Amniotic epithelial cell (primary cell): ENCODE data around the gene MLLT1.
A peak's percentile ranks its signal among the peaks of the same experiment; 100 is the strongest.

Experiments used
- DNase-seq: peaks from one replicate; pipeline ENCODE4 v3.0.0-alpha.2; 2010; ENCODE audit warnings: low read depth

MLLT1 gene

GRCh38 chr19:6221878-6222746 is 57.7 kb downstream of the MLLT1 start:
- DNase-seq, result no peak

DNA sequence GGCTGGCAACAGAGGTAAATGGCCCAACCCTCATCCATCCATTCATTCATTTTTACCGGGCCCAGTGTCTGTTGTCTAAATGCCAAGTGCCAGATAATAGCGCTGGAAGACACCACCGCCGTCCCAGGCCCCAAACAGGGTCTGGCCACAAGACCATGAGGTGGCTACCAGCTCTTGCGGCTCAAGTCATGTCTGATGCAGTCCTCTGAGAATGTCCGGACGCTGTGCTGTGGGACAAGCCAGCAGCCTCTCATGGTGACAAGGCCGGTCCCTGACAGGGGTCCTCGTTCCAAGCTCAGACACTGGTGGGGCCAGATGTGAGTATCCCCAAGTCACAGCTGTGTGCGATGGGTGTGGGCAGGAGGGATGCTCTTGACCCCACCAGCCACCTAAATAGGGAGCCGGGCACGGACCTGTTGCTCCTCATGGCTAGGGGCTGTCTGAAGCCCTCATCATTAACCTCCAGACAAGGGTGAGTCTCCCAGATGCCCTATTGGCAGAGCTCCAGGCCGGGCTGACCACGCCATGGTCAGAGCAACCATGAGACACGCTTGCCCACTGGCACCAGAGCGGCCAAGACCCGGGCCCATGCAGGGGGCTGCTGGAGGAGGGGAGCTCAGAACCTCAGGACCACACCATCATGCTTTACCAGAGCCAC is 58.4 kb downstream of the MLLT1 start:
- no peak for DNase-seq

DNA sequence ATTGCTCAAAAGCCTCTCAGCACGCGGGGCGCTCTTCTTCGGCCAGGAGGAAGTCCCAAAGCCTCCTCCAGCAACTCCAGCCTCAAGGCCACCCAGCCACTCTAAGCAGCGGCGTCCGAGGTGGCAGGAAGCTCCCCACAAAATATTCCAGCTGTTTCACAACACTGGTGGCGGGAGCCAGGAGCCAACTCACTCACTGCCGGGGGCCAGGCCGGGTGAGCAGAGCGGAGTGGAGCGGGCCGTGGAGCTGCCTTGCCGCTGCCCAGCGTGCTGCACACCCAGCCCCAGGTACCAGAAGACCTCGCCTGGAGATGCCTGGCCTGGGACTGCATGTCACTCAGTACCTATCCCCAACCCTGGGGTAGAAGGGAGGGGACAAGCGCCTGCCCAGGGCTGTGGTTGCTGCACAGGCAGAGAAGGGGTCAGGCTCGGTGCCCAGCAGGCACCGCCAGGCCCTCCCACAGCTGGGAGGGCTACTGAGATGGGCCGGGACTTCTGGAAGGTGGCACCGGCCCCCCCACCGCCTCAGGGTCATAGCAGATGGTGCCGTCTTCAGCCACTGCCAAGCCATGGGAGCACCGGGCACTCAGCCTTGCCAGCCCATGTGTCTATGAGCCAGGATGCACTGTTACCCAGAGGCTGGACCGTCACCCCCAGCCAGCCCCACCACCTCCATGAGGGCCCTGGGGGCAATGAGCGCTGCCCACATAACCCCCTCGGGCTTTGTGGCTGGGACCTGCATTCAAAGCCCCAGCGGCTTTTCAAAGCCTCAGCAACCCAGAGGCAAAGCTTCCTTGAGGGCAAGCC is 59.2 kb downstream of the MLLT1 start:
- peak; percentile 70 for DNase-seq

DNA sequence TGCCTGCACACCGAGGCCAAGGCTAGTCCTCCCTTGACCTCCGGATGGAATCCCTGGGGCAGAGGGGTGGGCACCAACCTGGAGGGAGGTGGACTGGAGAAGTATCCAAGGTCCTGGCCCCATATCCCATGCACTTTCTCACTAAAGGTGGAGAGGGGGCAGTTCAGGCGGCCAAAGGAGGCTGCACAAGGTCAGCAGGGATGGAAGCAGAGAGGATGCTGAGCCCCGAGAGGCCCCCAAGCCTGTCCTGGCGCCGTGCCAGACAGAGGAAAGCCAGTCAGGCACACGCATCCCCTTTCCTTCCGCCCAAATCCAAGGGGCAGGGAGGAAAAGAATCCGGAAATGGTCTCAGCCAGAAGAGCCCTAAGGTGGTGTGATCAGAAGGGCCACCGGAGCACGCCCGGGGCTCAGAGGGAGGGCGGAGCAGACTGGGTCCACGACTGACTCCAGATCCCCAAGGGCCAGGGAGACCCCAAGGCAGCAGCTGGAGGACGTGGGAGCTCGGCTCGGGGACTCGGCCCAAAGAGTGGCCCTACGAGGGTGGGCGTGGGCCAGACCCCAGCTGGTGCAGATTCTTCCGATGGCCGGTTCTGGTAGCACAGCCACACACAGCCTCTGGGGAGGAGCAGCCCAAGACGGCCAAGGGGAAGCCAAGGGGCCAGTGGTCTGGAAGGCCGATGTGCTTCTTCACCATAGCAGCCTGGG is 60.0 kb downstream of the MLLT1 start:
- DNase-seq, result no peak

DNA sequence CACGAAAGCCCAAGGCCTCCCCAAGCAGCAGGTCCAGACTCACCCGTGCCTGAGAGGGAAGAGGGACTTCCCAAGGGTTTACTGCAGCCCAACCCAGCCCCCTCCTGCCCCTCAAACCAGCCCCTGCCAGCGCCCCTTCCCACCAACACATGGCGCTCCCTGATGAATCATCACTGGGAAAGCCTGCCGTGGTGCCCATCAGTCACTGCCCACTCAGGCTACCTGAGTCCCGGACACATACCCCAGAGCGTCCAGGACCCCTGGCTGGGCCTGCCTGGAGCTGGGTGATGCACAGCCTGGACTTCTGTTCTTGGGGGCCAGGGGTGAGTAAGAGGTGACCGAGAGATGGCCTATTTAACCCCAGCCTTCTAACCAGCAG is 60.6 kb downstream of the MLLT1 start:
- DNase-seq, result no peak

- peak; percentile 61 for DNase-seq
Observed at GRCh38 chr19:6218491-6219146, 61.2 kb downstream of the MLLT1 start.

DNA sequence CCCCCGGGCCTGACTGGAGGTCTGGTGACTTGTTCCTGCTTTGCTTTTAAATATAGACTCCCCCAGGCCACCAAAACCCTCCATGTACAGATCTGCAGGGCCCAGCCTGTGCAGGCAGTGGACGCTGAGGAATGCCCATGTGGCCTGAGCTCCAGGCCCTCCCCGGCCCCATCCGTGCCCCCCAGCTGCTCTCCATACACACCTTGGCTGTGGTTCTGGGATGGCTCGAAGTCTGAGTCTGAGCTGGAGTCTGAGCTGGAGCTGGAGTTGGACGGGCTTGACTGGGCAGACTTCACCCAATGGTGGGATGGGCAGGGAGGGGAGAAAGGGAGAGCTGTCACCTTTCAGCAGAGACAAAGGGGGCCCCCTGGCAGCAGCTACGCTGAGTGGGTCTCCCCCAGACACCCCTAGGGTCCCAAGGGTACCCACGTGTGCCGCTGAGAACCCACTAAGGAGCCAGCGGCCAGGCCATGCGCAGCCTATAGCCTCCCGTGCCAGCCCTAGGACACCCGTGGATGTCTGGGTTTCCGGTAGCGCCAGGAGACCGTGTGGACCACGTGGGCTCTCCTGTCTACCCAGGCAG is 61.9 kb downstream of the MLLT1 start:
- no peak for DNase-seq

- DNase-seq, result peak; percentile 81
Observed at GRCh38 chr19:6216996-6217751, 62.6 kb downstream of the MLLT1 start.

DNA sequence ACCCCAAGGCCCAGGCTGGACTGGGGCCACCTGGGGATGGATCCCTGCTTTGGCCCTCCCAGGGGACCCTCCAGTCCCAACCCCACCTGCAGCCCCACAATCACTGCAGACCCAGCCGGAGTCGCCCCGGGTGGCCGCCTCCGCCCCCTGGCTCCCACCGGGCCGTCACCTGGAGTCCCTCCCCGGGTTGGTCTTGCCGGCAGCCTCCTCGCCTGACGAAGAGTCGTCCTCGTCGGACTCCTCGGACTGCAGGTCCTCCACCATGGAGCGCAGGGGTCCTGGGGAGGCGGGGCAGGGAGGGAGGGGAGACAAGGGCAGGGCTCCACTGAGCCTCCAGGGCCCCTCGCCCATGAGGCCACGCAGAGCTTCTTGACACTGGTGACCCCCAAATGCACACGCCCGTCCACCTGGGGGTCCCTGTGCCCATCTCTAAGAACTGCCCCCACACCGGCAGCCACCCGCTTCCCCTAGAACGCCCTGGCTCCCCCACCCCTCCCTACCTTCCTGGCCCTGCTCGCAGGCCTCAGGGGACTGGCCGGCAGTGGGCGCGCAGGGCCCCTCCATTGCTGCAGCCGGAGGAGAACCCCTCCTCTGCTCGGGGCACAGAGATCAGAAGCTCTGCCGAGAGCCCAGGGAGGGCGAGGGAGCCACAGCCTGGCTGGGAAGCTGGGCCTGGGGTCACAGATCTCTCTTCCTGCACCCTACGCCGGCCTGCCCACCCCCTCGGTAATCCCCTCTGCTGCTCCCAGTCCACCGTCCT is 63.4 kb downstream of the MLLT1 start:
- DNase-seq, result no peak

DNA sequence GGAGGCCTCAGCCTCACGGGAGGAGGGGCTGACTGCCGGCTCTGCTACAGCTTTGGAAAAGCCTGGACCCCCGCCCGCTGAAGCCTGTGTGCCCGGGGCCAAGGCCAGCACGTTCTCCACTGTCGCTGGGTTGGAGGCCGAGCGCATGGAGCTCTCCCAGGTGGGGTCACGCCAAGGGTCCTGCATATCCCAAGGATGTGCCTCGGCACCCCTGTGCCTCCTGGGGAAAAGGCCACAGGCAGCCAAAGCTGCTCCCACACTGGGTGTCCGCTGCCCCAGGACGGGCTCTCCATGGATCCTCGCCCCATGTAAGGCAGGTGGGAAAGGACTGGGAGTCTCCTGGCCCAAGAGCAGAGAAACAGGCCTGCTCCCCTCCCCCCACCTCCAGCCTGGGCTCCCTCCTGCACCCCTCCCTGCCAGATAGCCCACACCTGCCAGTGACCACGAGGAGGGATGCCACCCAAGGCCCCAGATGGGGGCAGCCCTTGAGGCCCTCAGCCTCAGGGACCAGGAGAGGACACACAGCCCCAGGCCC is 64.0 kb downstream of the MLLT1 start:
- no peak for DNase-seq

DNA sequence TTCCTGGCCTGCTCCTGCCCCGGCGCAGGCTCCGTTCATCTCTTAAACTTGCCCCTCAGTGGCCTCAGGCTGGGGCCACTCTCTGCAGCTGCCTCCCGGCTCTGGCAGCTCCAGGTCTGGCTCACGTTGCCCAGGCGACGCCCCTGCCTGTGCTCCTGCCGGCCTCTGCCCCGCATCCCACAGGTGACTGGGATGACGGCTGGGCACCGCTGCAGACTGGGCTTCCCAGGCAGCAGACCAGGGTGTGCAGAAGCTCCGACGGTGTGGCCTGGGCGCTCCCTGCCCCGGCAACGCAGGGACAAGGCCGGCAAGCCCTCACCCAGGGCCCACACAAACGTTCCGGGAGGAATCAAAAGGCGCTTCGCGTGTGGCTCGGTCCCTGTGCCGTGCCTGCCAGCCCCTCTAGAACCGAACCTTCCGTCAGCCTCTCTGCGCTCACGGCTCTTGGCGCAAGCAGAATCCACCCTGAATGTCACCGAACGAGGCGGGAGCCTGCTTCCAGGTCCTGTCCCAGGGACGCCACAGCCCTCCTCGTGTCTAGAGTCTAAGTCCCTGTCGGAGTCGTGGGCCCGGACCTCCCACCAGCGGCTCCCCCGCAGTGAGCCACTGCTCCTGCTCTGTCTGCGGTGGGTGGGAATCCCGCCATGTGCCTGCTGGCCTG is 64.8 kb downstream of the MLLT1 start:
- DNase-seq, result no peak

- DNase-seq, result no peak
Observed at GRCh38 chr19:6213696-6214641, 65.8 kb downstream of the MLLT1 start.

GRCh38 chr19:6213266-6213595 is 66.5 kb downstream of the MLLT1 start:
- no peak for DNase-seq

DNA sequence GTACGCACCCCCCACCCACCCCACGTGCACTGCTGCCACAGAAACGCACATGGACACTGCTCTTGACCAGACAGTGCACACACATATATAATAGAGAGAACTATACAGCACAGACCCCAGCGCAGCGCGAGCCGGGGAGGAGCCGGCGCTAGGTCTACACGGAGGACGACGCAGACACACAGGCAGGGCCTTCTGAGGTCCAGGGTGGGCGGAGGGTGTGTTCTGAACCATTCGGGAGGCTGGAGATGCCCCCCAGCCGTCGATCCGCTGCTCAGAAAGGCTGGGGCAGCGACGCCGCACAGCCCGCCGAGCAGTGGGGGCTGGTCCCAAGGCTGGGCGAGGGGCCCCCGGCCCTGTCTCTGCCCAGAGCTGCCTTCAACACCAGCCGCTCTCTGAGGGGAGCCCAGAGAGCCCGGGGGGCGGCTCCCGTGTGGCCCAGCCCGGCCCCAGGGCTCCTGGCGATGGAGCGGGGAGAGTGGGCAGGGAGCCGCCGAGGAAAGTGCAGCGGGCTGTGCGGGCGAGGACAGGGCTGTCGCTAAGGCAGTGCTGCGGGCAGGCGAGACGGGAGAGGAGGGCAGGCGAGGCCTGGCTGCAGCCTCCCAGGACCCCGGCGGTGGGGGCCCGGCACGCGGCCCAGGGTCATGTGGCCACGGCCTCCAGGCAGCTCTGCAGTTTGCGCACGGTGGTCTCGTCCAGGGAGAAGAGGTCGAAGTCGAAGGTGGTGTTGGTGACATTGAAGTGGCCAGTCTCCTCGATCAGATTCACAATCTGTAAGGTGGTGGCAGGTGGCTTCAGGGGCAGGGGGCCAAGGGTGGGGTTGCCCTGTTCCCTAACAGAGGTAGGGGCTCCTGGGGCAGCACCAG is 67.1 kb downstream of the MLLT1 start:
- DNase-seq, result no peak

DNA sequence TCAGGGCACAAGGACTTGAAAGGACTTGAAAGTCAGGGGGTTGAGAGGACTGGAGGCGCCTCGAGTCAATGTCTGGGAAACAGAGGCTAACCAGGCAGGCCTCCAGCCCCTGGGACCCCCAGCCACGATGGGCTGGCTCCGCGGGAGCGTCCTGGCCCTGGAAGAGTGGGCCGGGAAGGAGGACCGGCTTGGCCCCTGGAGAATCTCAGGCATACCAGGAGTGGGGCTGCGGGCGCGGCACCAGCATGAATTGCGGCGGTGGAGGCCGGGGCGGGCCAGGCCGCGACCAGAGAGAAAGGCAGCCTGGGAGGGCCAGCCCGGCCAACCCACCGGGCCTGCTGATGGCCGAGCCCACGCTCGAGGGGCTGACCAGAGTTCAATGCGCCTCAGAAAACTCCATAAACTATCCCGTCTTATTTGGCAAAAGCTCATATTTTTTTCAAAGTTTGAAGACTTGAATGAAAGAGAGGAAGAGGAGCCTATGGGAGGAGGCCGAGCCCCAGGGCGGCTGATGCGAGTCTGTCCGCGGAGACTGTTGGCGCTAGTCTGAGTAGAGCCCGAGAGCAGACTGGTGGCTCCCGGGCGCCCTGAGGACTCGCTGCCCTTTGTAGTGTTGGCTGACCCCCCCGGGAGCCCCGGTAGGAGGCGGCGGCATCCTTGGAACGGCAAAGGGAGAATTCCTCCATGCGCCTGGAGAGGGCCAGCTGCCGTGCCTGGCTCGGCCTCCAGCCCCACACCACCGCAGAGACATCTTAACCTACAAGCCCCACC is 68.0 kb downstream of the MLLT1 start:
- no peak for DNase-seq
